GM19025 (cell line): ENCODE results near the gene C16orf78.
"Not testable (repeated sequence)": the region's sequence is repeated elsewhere in the genome, so short reads cannot be mapped to it uniquely, and the experiment has no call there.

Experiments
- ATAC-seq: cut with Tn5 transposase; IDR thresholded peaks from one replicate; pipeline ENCODE4 v1.9.1; 2021; ENCODE audit warnings: mild to moderate bottlenecking, low read depth, moderate library complexity; ENCODE audit not compliant: unreplicated experiment

The C16orf78 gene

GRCh38 chr16:49349446-49350168 lies 24.0 kb upstream of the C16orf78 start:
- no peak for ATAC-seq

DNA sequence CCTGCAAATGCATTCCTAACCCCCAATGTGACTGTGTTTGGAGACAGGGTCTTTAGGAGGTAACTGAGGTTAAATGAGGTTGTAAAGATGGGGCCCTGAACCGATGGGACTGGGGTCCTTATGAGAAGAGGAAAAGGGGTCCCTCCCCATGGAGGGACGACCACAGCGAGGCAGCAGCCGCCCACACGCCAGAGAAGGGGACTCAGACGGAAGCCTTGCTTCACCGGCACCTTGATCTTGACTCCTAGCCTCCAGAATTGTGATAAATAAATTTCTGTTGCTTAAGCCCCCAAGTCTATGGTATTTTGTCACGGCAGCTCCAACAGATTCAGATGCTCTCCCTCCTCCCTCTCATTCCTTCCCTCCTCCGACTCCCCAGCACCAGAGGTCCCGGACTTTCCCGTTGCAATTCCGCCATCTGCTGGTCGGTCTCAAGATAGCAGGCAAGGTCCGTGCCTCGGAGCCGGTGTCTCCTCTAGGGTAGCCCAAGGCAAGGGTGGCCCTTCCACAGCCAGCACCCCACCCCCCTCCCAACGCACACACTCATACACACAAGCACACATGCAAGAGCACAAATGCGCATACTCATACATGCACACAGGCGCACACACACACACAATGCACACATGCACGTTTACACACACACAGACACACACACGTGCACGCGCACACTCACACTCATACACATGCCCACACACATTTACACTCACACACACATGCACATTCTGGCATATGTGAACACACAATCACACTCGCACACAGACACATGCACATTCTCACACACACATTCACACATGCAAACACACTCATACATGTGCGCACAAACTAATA lies 23.1 kb upstream of the C16orf78 start:
- ATAC-seq, result no peak

GRCh38 chr16:49351096-49351487 lies 22.5 kb upstream of the C16orf78 start:
- ATAC-seq, result no peak

GRCh38 chr16:49352892-49353291 lies 20.7 kb upstream of the C16orf78 start:
- no peak for ATAC-seq

DNA sequence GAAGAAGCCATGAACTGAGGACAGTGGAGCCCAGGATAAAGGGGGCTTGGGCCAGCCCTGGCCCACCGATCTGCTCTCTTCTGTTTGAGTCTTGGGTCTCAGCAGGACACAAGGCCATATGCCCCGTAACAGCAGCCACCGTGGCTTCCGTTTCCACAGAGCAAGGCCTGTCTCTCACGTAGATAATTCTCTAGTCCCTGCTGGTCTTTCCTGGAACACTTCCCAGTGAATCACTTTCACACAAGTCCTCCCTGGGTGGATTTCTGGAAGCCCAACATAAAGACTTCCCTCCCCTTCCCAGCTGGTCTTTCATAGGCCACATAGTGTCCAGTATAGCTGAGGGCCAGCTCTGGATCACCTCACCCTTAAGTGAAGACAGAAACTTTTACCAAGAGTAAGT lies 19.9 kb upstream of the C16orf78 start:
- ATAC-seq, result no peak

GRCh38 chr16:49354101-49354500 lies 19.5 kb upstream of the C16orf78 start:
- no peak for ATAC-seq

- ATAC-seq, result no peak
Observed at GRCh38 chr16:49354991-49355390, 18.6 kb upstream of the C16orf78 start.

- no peak for ATAC-seq
Observed at GRCh38 chr16:49355933-49356665, 17.5 kb upstream of the C16orf78 start.

DNA sequence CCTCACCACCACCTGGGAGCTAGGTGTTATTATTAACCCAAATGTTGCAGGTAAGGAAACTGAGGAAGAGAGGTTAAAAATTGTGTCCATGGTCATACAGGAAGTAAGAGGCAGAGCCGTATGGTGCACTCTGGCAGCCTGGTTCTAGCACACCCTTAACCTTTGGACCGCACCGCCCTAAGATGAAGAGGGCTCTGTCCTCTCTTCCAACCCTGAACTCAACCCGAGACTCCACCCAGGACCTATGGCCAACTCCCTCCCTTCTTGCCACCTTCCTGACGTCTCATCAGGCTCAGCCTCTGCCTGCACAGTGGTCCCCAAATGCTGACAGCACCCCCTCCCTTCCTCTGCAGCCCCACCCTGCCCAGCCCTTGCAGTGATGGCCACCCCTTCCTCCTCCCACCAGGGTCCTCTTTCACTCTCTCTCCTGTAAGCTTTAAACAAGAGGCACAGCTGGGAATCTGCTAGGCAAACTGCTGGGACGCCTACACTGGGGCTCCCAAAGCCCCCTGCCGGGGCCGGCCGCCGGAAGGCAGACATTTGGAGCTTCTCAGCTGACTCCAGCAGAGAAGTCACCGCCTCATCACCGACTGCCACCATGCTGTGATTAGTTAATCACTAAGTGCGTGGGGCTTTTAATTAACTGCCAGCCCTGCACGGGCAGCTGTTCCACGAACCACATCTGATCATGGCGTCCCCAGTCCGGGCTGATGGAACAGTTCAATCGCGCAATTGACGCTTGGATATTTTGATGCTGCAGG lies 16.7 kb upstream of the C16orf78 start:
- ATAC-seq, result no peak

DNA sequence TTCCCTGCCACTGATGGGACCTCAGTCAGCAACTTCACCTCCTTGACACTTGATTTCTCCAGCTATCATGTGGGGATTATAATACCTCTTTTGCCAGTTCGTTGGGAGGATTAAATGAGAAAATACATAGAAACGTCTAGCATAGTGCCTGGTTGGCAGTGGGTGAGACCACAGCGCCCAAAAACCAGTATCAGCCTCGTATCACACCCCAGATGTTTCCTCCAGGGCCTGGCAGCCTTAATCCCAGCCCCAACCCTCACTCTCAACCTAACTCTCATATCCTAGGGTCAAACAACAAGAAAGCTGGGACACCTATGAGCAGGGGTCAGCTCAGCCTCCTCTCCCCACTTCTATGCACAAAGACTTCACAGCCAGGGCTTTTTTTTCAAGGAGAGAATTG lies 14.0 kb upstream of the C16orf78 start:
- ATAC-seq, result no peak

- ATAC-seq, result not testable (repeated sequence)
Observed at GRCh38 chr16:49361731-49362130, 11.9 kb upstream of the C16orf78 start.

GRCh38 chr16:49362230-49362629 lies 11.4 kb upstream of the C16orf78 start:
- ATAC-seq, result no peak

GRCh38 chr16:49365711-49366509 lies 7.7 kb upstream of the C16orf78 start:
- ATAC-seq, result peak; percentile 69

DNA sequence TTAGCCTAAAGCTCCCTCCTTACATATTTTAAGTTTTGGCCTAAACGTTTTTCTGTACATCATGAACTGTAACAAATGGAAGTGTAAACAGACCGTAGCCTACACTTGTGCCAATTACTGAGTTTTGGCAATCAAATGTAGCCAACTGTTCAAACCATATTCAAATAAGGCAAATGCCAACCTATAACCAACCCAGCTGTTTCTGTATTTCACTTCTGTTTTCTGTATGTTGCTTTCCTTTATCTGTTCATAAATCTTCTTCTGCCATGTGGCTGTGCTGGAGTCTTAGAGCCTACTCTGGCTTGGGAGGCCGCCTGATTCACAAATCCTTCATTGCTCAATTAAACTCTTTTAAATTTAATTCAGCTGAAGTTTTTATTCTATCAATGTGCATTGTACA lies 6.9 kb upstream of the C16orf78 start:
- ATAC-seq, result no peak

GRCh38 chr16:49369651-49370611 lies 3.7 kb upstream of the C16orf78 start:
- no peak for ATAC-seq

GRCh38 chr16:49376206-49376605 lies 2.6 kb downstream of the C16orf78 start:
- ATAC-seq, result no peak

GRCh38 chr16:49377196-49377755 lies 3.7 kb downstream of the C16orf78 start:
- ATAC-seq, result no peak

- no peak for ATAC-seq
Observed at GRCh38 chr16:49378238-49378637, 4.6 kb downstream of the C16orf78 start.
